ENCODE data around the gene GLIPR1L1.
"Not testable (repeated sequence)": the region's sequence is repeated elsewhere in the genome, so short reads cannot be mapped to it uniquely, and the experiment has no call there.

The GLIPR1L1 gene, protein sequence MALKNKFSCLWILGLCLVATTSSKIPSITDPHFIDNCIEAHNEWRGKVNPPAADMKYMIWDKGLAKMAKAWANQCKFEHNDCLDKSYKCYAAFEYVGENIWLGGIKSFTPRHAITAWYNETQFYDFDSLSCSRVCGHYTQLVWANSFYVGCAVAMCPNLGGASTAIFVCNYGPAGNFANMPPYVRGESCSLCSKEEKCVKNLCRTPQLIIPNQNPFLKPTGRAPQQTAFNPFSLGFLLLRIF

DNA sequence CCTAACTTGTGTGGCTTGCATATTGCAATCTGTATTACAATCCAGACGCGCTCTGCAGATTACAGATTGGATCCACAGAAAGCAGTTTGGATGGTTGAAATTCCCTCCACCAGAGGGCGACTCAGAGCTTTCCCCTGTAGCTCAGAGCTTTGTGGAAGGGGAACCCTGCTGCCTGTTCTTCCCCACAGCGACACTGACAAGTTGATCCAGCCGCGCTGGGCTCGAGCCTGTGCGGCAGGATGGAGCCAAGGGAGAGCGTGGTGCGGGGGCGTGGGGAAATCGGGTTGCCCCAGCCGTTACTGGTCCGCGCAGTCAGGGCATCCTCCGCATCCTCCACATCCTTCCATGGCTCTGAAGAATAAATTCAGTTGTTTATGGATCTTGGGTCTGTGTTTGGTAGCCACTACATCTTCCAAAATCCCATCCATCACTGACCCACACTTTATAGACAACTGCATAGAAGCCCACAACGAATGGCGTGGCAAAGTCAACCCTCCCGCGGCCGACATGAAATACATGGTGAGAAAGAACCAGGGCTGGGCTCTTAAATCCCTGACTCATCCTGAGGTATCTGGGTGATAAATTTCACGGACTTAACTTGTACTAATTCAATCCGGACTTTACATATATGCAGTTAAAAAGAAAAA lies at the start of gene GLIPR1L1:
Gene GLIPR1L1, plus strand, starts transcription at position 287 of the 647 bp plus-strand sequence. Its CDS starts 59 bp downstream, at position 346.
- DNase-seq = no peak

DNA sequence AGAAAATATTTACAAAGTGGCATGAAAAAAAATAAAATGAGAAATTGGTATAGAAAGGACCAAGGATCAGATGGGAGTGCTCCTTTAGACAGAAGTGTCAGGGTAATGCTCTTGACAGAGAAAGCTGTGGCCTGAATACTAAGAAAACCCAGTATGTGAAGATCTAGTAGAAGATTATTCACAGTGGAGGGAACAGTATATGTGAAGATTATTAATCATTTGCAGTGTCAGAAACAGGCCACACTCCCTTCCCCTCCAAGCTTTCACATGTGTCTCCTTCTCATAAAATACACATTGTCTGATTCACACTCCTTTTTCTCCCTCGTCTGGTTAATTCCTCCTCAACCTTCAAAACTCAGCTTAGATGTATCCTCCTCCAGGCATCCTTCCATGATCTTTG lies 45.6 kb upstream of the GLIPR1L1 start:
- no peak for DNase-seq

- no peak for DNase-seq
Measured at GRCh38 chr12:75289753-75290152, 44.7 kb upstream of the GLIPR1L1 start.

DNA sequence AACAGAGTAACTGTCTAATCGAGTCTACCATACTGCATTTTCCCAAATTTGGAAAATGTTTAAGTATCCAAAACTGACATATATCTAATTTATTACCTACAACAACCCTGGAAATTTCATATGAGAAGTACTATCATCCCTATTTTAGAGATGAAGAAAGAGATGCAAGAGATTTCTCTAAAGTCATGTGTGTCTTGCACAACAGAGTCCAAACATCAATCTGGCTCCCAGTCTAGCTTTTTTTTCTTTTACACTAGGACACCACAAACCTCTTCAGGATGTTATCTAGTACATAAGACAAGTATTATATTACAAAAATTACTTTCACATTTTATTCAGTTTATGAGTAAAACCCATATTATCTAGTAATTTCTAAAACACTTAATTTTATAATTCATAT lies 43.5 kb upstream of the GLIPR1L1 start:
- no peak for DNase-seq

GRCh38 chr12:75294336-75294735 lies 40.1 kb upstream of the GLIPR1L1 start:
- no peak for DNase-seq

GRCh38 chr12:75294797-75295196 lies 39.7 kb upstream of the GLIPR1L1 start:
- DNase-seq = no peak

GRCh38 chr12:75302225-75302624 lies 32.2 kb upstream of the GLIPR1L1 start:
- DNase-seq = no peak

DNA sequence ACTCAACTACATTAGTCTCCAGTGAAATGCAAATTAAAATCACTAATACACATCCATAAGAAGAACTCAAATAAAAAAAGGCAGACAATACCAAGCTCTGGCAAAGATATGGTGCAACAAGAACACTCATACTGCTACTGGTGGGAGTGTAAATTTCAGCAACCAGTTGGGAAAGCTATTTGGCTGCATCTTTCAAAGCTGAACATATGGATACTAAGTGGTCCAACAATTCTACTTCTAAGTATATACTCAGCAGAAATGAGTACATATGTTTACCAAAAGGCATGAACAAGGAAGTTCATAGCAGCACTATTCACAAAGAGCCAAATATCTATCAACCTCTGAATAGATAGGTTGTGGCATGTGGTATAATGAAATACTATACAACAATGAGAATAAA lies 31.7 kb upstream of the GLIPR1L1 start:
- no peak for DNase-seq

GRCh38 chr12:75305412-75306332 lies 28.8 kb upstream of the GLIPR1L1 start:
- DNase-seq = no peak

- no peak for DNase-seq
Measured at GRCh38 chr12:75308279-75308678, 26.2 kb upstream of the GLIPR1L1 start.

- DNase-seq = no peak
Measured at GRCh38 chr12:75311369-75311768, 23.1 kb upstream of the GLIPR1L1 start.

- DNase-seq = no peak
Measured at GRCh38 chr12:75315518-75315917, 19.0 kb upstream of the GLIPR1L1 start.

DNA sequence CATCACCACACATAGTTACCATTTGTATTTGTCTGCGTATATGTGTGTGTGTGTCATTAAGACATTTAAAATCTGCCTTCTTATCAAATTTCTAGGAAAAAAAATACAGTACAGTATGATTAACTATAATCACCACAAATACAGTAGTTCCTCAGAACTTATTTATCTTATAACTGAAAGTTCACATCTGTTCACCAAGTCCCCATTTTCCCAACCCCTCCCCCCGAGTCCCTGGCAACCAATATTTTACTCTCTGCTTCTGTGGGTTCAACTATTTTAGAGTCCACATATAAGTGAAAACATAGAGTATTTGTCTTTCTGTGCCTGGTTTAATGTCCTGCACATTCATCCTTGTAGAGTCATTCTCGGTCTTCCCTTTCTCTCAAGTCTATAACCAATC lies 16.7 kb upstream of the GLIPR1L1 start:
- DNase-seq = no peak

- no peak for DNase-seq
Measured at GRCh38 chr12:75322464-75322863, 12.0 kb upstream of the GLIPR1L1 start.

DNA sequence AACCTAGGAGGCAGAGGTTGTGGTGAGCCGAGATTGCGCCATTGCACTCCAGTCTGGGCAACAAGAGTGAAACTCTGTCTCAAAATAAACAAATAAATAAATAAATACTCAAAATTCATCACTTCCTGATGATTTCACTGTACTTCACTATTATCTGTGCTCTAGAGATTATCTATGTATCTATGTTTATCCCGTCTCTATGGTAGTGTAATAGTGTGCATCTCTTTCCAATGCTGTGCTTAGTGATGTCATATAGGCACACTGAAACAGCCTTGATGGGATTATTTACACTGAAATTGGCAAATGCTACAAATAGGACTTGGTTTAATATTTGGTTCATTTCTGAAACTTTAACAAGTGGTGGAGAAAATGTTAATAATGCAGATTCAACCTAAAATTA lies 10.8 kb upstream of the GLIPR1L1 start:
- no peak for DNase-seq

DNA sequence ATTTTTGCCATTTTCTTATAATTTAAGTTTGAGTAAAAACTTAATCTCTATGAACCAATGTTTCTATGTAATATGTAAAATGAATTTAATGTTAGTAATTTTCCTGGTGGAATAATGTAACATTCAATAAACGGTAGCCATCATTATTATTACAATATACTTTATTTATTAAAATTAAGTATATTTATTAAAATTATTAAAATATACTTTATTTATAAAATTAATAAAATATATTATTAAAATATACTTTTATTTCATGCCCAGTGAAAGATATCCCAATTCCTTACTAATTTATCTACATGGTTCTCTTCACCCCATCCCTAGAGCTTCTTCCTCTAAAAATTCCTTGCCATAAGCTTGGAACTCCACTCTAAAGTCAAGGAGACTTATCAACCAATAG lies 6.8 kb upstream of the GLIPR1L1 start:
- DNase-seq = no peak

DNA sequence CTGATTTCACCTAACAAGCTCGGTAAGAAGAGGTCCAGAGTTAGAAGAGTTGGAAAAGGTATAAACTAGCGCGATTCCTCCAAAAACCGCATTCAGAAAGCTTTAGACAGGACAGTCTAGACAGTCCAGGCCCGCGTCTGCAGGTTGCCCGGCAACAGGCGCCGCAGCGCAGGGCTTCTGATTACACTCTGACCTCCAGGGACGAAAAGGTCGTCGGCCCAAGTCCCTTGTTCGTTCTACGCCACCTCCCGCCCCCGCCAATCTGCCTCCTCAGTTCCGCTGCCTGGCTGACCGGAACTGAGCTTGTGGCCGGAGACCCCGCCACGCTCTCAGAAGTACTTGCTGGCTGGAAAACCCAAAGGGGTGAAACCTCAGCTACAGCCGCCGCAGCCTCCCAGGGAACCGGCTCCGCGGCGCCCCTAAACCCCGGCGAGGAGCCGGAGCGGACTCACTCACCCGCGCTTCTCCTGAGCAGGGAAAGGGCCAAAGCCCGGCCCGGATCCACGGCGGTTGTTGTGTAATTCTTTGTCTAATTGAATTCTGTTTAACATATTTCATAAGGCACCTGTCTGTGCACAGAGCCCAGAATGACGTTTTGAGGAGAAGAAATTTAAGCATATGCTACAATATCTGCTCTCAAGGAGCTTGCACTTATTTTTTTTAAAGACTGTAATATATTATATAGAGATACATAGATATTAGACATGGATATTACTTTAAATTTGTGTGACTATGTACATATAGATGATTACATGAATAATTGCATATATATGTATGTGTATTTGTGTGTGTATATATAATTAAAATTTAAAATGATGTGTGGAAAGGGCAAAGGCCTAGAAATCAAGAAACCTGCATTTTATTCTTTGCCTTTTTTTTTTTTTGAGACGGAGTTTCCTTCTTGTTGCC lies 4.3 kb upstream of the GLIPR1L1 start, which contains the start of gene CAPS2:
Gene CAPS2, minus strand, starts transcription at position 407 of the 909 bp plus-strand sequence. CDS start 3,826 bp downstream, outside the sequence.
- peak; percentile 53 for DNase-seq

GRCh38 chr12:75337905-75338304 lies 3.4 kb downstream of the GLIPR1L1 start:
- DNase-seq = no peak

GRCh38 chr12:75341873-75342272 lies 7.4 kb downstream of the GLIPR1L1 start:
- no peak for DNase-seq

DNA sequence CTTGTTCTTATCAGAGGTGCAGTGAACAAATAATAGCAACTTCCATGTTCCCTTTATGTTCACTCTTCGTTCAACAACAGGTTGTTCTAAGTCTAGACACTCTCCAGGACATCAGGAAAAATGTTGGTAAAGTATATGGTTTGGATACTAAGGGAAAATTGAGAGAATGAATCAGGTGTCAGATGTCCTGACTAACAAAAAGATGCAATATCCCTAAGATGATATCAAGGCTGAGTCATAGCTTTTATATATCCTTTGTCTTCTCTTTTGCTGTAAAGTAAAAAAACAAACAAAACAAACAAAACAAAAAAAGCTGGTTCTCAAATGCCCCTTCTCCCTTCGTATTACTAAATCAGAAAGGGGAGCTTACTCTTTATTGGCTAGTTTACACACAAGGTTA lies 11.1 kb downstream of the GLIPR1L1 start:
- no peak for DNase-seq

GRCh38 chr12:75346215-75346614 lies 11.7 kb downstream of the GLIPR1L1 start:
- DNase-seq = not testable (repeated sequence)

GRCh38 chr12:75349946-75350345 lies 15.5 kb downstream of the GLIPR1L1 start:
- DNase-seq = no peak

Data from DMS79 (cell line).